Left ventricle myocardium inferior (tissue), 1 donor: ENCODE results near the gene SLAMF7. TPM values are rescaled to one million over a fixed set of nuclear protein-coding genes. Genes with fewer than 3 reads are reported as not detected.

Source experiments
- DNase-seq: peaks from one replicate; pipeline ENCODE4 v3.0.0-alpha.2; 2020
- H3K27ac ChIP-seq: fragments of 200-600 bp; replicated peaks from 2 replicates; pipeline ENCODE4 v1.8.0; 2021
- H3K27me3 ChIP-seq: fragments of 200-600 bp; 2 replicates; pipeline ENCODE4 v1.8.0; 2021; ENCODE audit warnings: low read depth
- H3K36me3 ChIP-seq: fragments of 200-600 bp; 2 replicates; pipeline ENCODE4 v1.8.0; 2021
- H3K4me1 ChIP-seq: fragments of 200-600 bp; 2 replicates; pipeline ENCODE4 v1.8.0; 2021
- H3K4me3 ChIP-seq: fragments of 200-600 bp; 2 replicates; pipeline ENCODE4 v1.8.0; 2021; ENCODE audit warnings: mild to moderate bottlenecking, moderate library complexity
- H3K9me3 ChIP-seq: fragments of 200-600 bp; replicated peaks from 2 replicates; pipeline ENCODE4 v1.8.0; 2021
- CTCF ChIP-seq: fragments of 200-600 bp; IDR thresholded peaks from 2 replicates; pipeline ENCODE4 v1.8.0; 2021; ENCODE audit warnings: antibody characterized with exemption, mild to moderate bottlenecking, borderline replicate concordance
- intact Hi-C: fragments of 100-400 bp; cut with micrococcal nuclease; formaldehyde crosslinking; loops from one replicate; pipeline ENCODE4 v1.11.0; 2022
- total RNA-seq: library from RNA; stranded (reverse); fragmentation: NEBNext Ultra II Directional; extraction: Animal tissue kit (Norgen Biotek cat#: 25700); gene quantifications from one replicate; pipeline ENCODE4 v1.2.1, GENCODE V29; 2021
- donor health status: DM: no; HTN: yes; CAD: no; lungs with severe emphysema.

The SLAMF7 gene
- total RNA-seq, 1 donor from 2014 or later = 0.36 TPM

- Histone ChIP-seq H3K36me3 (no peaks in the 10 kb centered on the region), H3K4me3 (no peak overlapping the region), H3K27me3 (peaks cover 43% of the 10 kb centered on the region), H3K9me3 (no peaks in the 10 kb centered on the region), H3K4me1 (no peaks in the 10 kb centered on the region), H3K27ac (no peak overlapping the region)
- intact Hi-C loops = no loop called here
- no peak for DNase-seq
- no peak for TF ChIP-seq CTCF
Measured at GRCh38 chr1:160753594-160753993, 14.5 kb downstream of the SLAMF7 start.

GRCh38 chr1:160755461-160755860 lies 16.4 kb downstream of the SLAMF7 start:
- H3K27me3 ChIP-seq = peaks cover 24% of the 10 kb centered on the region
- H3K36me3 ChIP-seq = no peaks in the 10 kb centered on the region
- no peak for TF ChIP-seq CTCF
- no peak for DNase-seq
- no peaks in the 10 kb centered on the region for H3K9me3 ChIP-seq
- H3K27ac ChIP-seq = no peak overlapping the region
- H3K4me3 ChIP-seq = no peak overlapping the region
- intact Hi-C loops = no loop called here
- no peaks in the 10 kb centered on the region for H3K4me1 ChIP-seq

DNA sequence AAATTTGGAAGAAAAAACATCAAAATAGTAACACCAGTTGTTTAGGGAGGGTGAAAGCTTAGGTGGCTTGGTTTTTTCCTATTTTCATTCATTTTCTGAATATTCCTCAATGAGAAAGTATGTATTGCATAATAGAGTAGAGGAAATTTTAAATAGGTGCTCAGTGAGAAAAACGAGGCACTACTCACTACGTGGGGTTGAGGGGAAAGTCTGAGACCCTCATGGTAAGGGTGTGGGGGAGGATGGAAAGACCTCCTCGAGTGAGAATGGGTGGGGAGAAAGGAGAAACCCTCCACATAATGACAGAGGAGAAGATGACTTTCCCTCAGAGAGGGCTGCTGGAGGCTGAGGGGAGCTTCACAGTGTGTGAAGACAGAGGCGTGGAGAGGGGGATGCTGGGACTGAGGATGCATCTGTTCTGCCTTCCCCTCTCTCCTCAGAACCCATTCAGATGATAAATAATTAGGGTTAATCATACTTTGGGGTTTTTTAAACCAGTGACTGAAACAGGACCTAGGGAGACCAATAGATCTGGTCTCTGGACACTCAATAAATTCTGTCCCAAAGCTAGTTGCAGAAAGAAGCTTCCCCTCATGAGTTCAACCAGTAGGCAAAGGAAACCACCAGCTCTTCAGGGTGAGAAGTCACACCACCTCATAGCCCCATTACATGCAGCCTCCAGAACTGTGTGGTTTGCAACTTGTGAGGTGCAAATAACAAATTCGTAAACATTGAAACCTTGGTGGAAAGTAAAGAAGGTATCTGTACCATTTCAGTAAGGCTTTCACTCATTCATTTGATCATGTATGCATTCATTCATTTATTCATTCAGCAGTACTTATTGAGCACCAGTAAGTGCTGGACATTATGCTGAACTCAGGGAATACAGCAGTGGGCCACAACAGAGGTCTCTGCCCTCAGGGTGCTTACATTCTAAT lies 17.1 kb downstream of the SLAMF7 start:
- DNase-seq = no peak

GRCh38 chr1:160756849-160757201 lies 17.8 kb downstream of the SLAMF7 start:
- Histone ChIP-seq H3K27me3 (peaks cover 12% of the 10 kb centered on the region), H3K36me3 (no peaks in the 10 kb centered on the region), H3K4me3 (no peak overlapping the region), H3K9me3 (no peaks in the 10 kb centered on the region), H3K4me1 (no peaks in the 10 kb centered on the region), H3K27ac (no peak overlapping the region)
- intact Hi-C loops = no loop called here
- no peak for DNase-seq
- TF ChIP-seq CTCF = no peak

More for the DNA sequence above, 17.1 kb downstream of the SLAMF7 start:
- Histone ChIP-seq H3K27me3 (peaks cover 17% of the 10 kb centered on the region), H3K4me1 (no peaks in the 10 kb centered on the region), H3K36me3 (no peaks in the 10 kb centered on the region), H3K4me3 (no peak overlapping the region), H3K27ac (no peak overlapping the region), H3K9me3 (no peaks in the 10 kb centered on the region)
- TF ChIP-seq CTCF = no peak
- intact Hi-C loops = no loop called here

DNA sequence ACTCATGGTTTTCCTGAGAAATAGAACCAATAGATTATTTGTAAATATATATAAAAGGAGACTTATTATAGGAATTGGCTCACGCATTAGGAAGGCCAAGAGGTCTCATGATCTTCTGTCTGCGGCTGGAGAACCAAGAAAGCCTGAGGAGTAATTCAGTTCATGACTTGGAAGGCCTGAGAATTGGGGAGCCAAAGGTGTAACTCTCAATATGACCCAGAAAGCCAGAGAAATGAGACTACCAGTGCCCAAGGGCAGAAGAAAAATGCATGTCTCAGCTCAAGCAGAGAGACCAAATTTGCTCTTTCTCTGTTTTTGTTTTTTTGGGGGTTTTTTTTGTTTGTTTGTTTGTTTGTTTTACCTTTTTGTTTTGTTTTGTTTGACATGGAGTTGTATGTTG lies 19.5 kb downstream of the SLAMF7 start:
- Histone ChIP-seq H3K27me3 (no peaks in the 10 kb centered on the region), H3K4me1 (no peaks in the 10 kb centered on the region), H3K27ac (no peak overlapping the region), H3K4me3 (no peak overlapping the region), H3K36me3 (no peaks in the 10 kb centered on the region), H3K9me3 (no peaks in the 10 kb centered on the region)
- intact Hi-C loops = no loop called here
- TF ChIP-seq CTCF = no peak
- DNase-seq = no peak
